ENCODE data around the gene PSTK.

Gene PSTK, protein sequence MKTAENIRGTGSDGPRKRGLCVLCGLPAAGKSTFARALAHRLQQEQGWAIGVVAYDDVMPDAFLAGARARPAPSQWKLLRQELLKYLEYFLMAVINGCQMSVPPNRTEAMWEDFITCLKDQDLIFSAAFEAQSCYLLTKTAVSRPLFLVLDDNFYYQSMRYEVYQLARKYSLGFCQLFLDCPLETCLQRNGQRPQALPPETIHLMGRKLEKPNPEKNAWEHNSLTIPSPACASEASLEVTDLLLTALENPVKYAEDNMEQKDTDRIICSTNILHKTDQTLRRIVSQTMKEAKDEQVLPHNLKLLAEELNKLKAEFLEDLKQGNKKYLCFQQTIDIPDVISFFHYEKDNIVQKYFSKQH

DNA sequence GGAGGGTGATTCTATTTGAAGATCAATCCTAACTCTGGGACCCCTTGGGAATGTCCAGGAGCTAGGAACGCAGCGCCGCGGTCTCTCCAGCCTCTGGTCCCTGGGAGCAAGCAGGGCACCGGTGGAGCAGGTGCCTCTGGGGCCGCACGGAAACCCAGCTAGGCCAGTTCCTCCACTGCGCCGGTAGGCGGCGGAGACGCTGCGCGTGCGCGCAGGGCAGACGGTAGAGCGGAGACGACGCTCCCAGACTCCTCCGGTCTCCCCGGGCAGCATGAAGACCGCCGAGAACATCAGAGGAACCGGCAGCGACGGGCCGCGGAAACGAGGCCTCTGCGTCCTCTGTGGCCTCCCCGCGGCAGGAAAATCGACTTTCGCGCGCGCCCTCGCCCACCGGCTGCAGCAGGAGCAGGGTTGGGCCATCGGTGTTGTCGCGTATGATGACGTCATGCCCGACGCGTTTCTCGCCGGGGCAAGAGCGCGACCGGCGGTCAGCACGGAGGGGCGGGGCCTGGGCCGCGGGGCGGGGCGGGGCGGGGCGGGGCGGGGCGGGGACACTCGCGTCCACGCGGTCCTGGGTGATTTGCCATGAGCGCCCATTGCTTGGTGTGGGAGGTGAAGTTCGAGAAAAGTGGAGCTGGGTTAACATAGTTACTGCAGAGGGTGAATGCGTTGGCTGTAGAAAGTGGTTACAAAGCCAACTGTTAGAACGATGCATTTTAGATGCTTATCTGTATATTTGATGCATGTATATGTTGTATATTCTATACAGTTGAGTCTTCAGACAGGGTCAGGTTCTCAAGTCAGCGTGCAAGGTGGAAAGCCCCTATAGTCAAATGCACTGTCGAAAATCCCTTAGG, at the start of gene PSTK:
Gene PSTK, plus strand, starts transcription at position 193 of the 857 bp plus-strand sequence. Its CDS starts 79 bp downstream, at position 272.
- DNase-seq: peak; percentile 90

DNA sequence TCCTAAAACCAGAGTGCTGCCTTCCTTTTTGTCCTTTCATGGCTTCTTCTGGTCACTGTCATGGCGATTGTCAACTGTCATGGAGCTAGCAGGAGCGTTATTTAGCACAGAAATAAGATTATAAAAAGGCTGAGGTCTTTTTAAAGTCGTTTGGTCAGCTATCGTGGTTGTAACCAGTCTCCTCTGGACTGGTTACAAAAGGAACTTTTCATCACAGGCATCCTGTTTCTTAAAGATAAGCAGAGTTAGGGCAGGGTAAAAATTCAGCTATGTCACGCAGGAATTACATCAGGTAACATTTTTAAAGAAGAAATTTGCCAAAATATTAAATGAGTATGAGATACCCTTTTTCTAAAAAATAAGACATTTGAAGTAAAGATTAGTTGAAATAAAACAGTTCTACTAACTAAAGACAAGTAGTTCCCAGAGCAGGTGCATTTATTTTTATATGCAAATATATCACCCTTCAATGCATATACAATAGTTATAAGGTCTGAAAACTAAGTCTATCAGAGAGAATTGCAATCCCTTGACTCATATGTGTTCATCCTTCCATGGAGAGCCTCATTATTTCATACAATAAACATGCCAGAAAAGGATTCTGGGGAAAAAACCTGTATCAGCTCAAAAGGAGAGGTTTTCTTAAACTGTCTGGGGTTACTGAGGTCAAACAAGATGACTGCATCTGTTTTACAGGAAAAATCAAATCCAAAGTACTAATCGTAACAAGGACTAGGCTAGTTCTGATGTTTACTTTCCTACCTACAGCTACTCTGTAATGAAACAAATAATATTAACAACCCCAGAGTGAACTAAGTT, 48.9 kb upstream of the PSTK start:
- DNase-seq: no peak

DNA sequence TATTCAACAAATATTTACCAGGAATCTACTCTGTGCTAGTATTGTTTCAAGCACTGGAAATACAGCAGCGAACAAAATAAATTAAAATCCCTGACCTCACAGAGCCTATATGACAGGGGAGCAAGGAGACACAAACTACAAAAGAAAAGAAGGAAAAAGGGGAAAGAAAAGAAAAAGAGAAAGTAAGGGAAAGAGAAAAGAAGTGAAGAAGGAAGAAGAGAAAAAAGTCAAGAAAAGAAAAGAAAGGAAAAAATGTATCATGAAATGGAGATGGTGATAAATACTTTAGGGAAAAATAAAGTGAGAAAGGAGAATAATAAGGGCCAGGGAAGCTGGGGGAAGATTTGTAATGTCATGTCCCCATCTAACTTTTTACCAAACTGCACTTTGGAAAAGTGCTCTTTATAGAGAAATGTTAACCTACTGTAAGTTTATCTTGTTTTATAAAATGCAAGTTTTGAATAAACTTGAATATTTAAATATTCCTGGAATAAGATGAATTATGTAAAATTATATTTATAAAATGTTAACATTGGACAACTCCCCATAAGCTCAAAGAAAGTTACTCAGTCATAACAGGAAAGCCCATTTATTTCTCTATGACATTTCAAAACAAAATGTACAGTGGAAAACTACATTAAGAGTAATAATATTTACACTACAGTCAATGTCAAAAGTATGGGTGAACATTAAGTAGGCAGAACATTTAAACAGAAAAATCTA, 40.9 kb upstream of the PSTK start:
- no peak for DNase-seq

GRCh38 chr10:122939856-122940543, 40.2 kb upstream of the PSTK start:
- no peak for DNase-seq

DNA sequence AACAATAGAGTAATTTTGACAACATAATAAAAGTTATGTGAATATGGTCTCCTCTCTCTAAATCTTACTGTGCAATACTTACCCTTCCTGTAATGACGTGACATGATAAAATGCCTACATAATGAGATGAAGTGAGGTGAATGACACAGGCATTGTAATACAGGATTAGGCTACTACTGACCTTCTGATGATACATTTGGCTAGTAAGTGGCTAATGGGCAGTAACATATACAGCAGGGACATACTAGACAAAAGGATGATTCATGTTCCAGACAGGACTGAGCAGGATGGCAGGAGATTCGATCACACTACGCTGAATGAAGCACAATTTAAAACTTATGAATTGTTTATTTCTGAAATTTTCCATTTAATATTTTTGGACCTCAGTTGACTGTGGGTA, 30.9 kb upstream of the PSTK start:
- no peak for DNase-seq

DNA sequence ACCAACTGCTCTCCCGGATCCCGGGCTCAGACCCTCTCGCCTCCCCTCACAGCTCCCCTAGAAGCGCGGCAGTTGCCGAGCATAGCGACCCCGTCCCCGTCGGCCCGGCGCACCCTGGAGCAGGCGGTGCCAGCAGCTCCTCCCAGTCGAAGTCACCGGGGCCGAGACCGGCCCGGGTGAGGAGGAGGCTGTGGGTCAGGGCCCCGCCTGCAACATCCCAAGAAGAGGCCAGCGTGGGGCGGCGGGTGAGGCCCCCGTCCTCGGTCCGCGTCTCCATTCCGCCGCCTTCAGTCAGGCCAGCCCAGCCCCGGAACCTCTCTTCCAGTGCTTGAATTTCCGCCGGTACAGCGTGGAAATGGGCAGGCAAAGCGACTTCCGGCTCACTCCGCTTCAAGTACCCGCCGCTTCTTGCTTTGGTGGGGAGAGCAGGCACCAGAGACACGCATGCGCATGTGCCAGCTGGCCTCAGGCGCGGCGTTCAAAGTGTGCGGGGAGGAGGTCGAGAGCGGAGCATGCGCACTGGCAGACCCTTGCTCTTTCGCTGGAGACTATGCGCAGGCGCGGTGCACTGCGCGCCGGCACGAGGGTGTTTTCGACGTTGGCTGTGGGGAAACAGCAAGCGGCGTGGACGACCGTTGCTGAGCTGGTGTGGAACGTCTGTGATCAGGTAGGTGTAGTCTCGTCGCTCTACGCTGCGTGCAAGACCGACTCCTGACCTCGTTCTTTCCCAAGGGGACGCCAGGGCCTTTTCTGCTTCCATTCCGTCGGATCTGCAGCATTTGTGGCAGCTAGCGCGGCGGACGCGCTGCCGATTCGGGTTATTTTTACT, 26.1 kb upstream of the PSTK start, which contains the start of gene C10orf88:
Gene C10orf88, minus strand, starts transcription at position 326 of the 829 bp plus-strand sequence. Its CDS starts 49 bp downstream, at position 277.
- peak; percentile 99 for DNase-seq

- DNase-seq: no peak
These were observed 25.5 kb upstream of the PSTK start for GRCh38 chr10:122954731-122955050.

DNA sequence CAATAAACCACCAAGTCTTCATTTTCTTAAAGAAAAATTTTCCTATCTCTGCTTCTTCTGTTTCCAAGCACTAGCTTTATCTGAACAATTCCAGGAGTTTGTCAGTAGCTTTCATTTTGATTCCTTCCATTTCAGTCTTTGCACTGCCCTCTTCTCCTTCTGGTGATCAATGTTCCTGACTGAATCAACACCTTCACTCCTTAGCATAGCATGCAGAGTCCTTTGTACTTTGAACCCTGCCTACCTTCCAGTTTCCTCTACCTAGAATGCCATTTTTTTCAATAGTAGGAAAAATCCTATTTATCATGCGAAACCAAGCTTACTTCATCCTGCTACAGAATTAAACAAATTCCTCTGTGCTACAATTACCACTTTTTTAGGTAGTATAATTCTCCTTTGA, 24.3 kb upstream of the PSTK start:
- no peak for DNase-seq

- no peak for DNase-seq
These were observed 22.7 kb upstream of the PSTK start for GRCh38 chr10:122957474-122957873.

DNA sequence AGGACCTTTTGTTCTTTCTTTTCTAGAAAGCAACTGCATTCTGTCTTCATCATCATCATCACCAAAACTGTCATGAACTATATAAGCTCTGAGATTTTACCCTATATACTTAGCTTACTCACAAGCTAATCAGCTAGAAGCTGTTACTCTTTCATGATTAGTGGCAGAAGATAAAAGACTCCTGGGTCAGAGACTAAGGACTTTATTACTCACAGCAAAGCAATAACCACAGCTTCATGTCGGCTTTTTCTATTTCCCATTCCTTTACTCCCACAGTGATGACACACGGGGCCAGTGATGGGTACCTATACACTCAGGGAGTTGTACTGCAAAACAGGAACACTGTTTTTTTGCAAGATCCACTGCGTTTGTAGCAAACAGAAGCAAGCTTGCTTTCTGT, 17.8 kb upstream of the PSTK start:
- DNase-seq: no peak

DNA sequence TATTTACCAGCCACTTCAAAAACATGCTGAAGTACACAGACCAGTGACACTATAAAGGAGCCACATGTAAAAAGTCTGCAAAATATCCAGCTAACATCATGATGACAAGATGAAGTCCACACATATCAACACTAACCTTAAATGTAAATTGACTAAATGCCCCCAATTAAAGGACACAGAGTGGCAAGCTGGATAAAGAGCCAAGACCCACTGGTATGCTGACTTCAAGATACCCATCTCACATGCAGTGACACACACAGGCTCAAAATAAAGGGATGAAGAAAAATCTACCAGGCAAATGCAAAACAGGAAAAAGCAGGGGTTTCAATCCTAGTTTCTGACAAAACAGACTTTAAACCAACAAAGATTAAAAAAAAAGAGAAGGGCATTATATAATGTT, 13.3 kb upstream of the PSTK start:
- no peak for DNase-seq

DNA sequence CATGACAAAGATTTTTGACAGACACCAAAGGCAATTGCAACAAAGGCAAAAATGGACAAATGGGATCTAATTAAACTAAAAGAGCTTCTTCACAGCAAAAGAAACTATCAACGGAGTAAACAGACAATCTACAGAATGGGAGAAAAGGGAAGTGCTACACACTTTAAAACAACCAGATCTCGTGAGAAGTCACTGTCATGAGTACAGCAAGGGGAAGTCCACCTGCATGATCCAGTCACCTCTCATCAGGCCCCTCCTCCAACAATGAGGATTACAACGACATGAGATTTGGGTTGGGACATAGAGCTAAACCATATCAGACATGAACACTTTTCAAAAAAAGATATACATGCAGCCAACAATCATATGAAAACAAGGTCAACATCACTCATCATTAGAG, 11.5 kb upstream of the PSTK start:
- DNase-seq: no peak

- no peak for DNase-seq
These were observed 6.2 kb upstream of the PSTK start for GRCh38 chr10:122974023-122974422.

DNA sequence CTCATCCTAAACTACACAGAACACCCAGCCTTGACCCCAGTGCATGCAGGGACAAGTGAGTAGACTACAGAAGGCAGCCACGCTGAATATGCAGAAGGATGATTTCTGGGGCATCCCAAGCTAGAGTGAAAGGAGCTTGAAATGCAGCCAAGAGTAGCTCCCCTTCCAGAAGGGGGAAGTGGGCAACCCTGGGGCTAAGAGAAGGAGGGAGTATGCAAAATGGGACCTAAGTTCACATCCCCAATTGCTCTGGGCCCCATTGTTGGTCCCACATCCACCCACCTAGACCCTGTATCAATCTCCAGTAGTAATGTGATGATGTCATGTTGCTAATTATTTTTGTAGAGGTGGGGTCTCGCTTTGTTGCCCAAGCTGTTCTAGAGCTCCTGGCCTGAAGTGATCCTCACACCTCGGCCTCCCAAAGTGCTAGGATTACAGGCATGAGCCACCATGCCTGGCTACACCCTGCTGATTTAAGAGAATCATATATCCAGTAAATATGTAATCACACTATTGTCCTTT, 5.6 kb upstream of the PSTK start:
- no peak for DNase-seq

- peak; percentile 18 for DNase-seq
These were observed 864 bp downstream of the PSTK start for GRCh38 chr10:122981066-122981464.

DNA sequence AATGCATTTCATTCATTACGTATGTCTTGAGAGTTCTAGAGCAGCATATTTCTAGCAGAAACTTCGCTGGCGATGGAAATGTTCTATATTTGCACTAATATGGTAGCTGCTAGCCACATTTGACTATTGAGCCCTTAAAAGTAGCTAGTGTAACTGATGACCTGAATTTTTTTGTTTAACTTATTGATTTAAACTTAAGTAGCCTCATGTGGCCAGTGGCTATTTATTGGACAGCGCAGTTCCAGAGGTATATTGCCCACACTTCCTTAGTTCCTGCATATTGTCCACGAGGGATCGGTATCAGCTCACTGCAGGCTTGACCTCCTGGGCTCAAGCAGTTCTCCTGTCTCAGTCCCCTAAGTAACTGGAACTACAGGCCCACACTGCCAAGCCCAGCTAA, 3.7 kb downstream of the PSTK start:
- DNase-seq: no peak

DNA sequence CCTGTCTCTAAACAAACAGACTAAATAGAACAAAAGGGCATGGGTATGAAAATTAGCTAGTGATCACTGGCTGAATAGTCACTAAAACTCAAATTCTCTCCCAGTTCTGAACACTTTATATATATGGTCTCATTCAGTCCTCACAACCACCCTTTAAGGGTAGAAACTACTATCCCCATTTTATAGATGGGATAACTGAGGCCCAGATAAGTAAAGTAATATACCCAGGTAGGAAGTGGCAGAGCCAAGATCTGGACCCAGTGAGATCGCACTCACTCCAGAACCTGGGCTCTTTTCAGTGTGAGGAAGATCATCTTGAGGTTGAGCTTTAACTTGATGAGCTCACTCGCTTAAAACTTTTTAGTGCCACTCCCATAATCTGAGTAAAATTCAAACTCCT, 4.5 kb downstream of the PSTK start:
- no peak for DNase-seq

- DNase-seq: no peak
These were observed 6.1 kb downstream of the PSTK start for GRCh38 chr10:122986335-122986734.

DNA sequence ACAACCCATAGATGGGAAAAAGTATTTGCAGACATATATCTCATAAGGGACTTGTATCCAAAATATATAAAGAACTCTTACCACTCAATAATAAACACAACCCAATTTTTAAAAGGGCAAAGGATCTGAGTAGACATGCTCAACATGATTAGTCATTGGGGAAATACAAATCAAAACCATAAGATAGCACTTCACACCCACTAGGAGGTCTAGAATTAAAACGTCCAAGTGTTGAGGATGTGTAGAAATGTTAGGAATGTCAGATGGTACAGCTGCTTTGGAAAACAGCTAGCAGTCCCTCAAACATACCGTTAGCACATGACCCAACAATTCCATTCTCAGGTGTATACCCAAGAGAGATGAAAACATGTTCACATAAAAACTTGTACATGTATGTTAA, 8.3 kb downstream of the PSTK start:
- DNase-seq: no peak

GRCh38 chr10:122990278-122990677, 10.1 kb downstream of the PSTK start:
- DNase-seq: no peak
